NK-92 (cell line): Measurements from ENCODE around the gene SLC15A2.
"Not testable (repeated sequence)": the region's sequence is repeated elsewhere in the genome, so short reads cannot be mapped to it uniquely, and the experiment has no call there.

Source experiments
- DNase-seq: peaks from one replicate; lab custom pipeline; 2025; ENCODE audit not compliant: unreplicated experiment; lab: John Stamatoyannopoulos, UW

SLC15A2 gene, protein sequence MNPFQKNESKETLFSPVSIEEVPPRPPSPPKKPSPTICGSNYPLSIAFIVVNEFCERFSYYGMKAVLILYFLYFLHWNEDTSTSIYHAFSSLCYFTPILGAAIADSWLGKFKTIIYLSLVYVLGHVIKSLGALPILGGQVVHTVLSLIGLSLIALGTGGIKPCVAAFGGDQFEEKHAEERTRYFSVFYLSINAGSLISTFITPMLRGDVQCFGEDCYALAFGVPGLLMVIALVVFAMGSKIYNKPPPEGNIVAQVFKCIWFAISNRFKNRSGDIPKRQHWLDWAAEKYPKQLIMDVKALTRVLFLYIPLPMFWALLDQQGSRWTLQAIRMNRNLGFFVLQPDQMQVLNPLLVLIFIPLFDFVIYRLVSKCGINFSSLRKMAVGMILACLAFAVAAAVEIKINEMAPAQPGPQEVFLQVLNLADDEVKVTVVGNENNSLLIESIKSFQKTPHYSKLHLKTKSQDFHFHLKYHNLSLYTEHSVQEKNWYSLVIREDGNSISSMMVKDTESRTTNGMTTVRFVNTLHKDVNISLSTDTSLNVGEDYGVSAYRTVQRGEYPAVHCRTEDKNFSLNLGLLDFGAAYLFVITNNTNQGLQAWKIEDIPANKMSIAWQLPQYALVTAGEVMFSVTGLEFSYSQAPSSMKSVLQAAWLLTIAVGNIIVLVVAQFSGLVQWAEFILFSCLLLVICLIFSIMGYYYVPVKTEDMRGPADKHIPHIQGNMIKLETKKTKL

DNA sequence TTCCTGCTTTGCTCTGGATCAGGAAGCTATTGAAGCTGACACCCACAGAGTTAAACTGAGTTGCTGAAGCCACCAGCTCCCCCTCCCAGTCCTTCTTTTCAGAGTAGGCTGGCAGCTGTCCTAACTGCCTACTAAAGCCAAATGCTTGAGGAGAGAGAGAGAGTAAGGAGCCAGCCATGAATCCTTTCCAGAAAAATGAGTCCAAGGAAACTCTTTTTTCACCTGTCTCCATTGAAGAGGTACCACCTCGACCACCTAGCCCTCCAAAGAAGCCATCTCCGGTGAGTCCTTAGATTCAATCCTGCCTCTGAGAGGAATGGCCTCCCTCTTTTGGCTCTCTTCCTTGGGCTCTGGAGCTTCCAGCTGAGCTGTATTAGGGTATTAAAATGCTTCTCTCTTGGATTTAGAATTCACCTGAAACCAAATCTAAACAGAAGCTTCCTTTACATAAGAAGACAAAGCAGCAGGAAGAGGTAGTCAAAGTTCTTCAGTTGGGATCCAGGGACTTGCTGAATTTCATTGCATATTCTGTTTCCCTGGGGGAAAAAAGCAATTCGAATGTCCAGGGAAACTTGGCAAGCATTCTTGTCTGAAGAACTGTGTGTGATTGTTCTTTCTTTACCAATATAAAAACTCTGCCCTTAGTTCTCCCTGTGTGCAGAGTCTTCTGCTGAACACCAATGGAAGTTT is at the start of gene SLC15A2:
TSS of gene SLC15A2 (plus strand) at position 101 of the 690 bp plus-strand sequence. CDS start at position 177, 76 bp downstream.
- DNase-seq = no peak

DNA sequence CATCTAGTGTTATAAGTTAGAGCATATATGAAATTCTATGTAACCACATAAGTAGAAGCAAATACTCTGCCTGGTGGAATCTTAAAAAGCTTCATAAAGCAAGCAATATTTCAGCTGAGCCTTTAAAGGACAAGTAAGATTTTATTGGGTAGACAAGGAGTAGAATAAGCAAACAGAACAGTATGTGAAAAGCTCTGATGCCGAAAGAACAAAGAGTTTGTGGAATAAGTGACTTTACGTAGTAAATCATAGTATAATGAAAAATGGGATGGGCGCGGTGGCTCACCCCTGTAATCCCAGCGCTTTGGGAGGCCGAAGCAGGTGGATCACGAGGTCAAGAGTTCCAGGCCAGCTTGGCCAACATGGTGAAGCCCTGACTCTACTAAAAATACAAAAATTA is 49.3 kb upstream of the SLC15A2 start:
- no peak for DNase-seq

DNA sequence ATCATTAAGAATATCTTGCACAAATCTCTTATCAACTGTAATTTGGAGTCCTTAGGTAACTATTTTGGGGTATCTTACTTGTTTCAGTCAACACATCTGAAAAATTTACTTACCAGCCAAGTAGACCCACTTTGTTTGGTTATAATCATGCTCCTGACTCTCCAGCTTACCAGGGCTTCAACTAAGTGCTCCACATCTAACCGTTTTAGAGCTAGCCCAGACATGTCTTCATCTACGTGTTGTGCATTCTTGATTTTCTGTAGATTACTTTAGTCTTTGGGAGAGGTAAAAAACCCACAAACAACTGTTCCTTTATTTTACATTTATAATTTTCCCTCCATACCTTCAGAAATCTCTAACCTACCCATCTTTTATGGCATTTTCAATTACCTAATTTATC is 41.9 kb upstream of the SLC15A2 start:
- no peak for DNase-seq

DNA sequence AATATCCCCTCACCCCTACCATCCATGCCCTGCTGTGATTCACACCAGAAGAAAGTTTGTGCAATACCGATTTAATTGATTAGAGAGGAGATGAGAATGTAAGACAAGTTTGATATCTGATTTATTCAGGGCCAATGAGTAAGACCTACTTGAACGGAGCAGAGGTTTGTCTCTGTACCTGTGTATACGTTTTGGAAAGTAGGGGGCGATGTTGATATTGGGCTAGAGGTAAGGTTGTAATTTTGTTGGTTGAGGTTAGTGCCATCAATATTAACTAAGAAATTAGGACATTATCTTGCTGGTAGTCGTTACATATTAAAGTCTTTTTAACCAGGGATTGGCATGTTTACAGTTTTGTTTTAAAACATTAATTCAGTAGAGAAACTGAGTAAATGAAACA is 38.6 kb upstream of the SLC15A2 start:
- no peak for DNase-seq

DNA sequence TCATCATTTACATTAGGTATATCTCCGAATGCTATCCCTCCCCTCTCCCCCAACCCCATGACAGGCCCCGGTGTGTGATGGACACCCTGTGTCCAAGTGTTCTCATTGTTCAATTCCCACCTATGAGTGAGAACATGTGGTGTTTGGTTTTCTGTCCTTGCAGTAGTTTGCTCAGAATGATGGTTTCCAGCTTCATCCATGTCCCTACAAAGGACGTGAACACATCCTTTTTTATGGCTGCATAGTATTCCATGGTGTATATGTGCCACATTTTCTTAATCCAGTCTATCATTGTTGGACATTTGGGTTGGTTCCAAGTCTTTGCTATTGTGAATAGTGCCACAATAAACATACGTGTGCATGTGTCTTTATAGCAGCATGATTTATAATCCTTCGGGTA is 36.4 kb upstream of the SLC15A2 start:
- not testable (repeated sequence) for DNase-seq

DNA sequence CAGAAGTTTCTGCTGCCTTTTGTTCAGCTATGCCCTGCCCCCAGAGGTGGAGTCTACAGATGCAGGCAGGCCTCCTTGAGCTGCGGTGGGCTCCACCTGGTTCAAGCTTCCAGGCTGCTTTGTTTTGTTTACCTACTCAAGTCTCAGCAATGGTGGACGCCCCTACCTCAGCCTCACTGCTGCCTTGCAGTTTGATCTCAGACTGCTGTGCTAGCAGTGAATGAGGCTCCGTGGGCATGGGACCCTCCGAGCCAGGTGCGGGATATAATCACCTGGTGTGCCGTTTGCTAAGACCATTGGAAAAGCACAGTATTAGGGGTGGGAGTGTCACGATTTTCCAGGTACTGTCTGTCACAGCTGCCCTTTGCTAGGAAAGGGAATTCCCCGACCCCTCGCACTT is 31.0 kb upstream of the SLC15A2 start:
- DNase-seq = not testable (repeated sequence)

DNA sequence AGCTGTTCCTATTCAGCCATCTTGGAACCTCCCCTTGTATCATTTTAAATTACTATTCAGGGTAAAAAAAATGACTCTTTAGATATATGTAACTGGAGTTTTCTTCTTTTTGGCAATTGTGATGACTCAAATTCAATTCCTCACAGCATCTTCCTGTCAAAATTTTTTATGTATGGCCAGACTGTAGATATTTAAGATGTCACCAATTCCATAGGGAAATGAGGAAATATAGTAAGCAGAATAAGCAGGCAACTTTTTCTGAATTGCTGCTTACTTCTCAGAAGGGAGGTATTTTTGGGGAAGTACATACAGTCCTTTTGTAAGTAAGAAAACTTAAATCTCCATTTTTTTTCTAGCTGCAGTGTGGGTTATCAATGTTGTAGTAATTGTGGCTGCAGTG is 30.4 kb upstream of the SLC15A2 start:
- DNase-seq = no peak

DNA sequence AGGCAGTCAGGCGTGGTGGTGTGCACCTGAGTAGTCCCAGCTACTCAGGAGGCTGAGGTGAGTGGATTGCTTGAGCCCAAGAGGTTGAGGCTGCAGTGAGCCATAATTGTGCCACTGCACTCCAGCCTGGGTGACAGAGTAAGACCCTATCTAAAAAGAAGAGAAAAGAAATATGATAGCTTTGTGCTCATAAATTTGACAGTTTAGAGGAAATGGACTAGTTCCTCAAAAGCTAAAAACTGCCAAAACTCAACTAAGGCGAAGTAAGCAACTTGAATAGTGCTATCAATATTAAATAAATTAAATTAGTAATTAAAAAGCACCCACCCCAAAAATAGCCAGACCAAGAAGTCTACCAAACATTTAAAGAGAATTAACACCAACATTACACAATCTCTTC is 24.5 kb upstream of the SLC15A2 start:
- no peak for DNase-seq

DNA sequence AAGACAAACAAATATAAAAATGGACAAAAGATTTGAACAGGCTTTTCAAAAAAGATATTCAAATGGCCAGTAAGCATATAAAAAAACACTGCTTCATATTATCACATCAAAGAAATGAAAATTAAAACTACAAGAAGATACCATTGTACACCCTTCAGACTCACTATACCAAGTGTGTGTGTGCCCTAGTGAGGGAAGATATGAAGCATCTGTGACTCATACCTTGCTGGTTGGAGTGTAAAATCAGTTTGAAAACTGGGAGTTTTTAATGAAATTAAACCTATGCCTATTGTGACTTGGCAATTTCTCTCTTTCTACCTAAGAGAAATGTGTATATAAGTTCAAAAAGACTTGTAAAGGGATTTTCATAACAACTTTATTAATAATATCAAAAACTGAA is 23.5 kb upstream of the SLC15A2 start:
- no peak for DNase-seq

DNA sequence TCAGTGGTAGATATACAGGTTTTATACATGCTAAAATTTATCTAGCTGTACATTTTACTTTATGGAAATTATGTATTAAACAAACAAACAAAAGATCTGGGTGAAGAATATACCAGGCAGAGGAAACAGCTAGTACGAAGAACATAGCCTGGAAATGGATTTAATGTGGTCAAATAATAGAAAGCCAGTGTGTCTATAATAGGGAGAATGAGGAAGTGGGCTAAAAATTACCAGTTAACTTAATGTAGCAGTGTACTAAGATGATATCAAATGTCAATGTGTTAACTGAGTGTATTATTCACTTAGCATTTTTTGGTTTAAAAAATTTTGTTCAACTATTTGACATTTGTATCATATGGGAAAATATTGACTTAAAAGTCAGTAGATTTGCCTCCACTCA is 22.8 kb upstream of the SLC15A2 start:
- no peak for DNase-seq

DNA sequence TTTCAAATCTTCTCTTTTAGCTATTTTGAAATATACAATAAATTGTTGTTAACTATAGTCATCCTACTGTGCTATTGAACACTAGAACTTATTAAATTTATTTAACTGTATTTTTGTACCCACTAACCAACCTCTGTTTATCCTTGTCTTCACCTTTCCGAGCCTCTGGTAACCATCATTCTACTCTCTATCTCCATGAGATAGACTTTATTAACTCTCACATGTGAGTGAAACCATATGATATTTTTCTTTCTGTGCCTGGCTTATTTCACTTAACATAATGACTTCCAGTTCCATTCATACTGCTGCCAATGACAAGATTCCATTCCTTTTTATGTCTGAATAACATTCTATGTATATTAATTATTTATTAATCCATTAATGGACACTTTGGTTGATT is 15.8 kb upstream of the SLC15A2 start:
- DNase-seq = no peak

DNA sequence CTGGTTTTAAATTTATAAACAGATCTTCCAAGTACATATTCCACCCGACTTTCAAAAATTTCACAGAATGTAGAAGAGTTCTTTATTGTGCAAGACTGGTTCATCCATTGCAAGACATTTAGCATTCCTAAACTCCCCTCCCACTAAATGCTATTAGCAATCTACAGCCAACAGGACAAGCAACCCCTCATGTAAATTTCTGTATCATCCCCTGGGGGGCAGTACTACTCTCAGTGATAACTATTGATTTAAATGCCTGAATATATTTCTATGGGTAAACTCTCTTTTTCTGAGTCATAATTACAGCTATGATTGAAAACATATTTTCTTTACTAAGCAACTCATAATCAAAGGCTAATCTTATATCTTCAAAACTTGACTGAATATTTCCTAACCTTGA is 10.7 kb upstream of the SLC15A2 start:
- DNase-seq = no peak

DNA sequence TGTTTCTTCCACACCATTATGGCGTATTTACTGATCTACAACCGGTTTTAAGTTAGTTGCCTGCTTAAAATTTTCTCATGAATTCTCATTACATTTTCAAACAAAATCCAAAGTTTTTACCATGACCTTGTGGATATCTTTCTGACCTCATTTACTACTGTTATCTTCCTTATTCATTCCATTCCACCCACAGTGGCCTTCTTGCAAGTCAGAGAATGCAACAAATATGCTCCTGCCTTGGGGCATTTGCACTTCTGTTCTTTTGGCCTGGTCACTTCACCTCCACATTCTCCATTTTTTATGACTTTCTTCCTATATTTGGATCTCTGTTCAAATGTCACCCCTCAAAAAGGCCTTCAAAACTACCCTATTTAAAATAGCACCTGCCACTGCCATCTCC is 8.8 kb upstream of the SLC15A2 start:
- no peak for DNase-seq

DNA sequence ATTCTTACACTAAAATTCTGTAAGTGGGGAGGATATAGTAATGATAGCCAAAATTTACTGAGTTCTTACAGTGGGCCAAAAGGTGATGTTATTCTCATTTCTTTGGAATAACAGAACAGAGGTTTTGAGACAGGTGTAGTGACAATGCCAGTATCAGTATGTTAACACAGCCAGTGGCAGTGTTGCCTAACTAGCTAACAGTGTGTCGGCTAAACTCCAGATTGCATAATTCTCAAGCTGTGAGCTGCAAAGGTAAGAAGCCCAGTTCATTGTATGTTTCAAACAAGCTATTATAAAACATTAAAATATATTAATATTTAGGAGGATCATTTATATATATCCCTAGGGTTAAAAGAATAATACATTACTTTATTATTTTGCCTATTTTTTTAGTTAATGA is 920 bp downstream of the SLC15A2 start:
- no peak for DNase-seq

DNA sequence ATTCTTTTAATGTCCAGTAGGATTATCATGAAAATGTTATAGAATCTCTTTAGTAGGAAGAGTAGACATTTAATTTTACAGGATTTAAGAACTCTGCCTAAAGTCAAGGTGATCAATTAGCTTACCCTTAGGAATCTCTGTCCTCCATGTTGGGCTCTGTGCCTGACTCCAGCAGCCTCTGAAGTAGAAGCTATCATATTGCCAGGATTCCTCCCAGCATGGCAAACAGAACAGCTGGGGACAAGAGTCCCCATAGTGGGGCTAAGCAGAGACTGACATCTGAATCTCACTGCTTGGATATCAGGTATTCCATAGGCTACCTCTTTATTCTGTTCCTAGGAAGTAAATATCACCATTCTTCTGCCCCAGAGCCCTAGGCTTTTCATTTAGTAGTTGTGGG is 1.5 kb downstream of the SLC15A2 start:
- DNase-seq = no peak

DNA sequence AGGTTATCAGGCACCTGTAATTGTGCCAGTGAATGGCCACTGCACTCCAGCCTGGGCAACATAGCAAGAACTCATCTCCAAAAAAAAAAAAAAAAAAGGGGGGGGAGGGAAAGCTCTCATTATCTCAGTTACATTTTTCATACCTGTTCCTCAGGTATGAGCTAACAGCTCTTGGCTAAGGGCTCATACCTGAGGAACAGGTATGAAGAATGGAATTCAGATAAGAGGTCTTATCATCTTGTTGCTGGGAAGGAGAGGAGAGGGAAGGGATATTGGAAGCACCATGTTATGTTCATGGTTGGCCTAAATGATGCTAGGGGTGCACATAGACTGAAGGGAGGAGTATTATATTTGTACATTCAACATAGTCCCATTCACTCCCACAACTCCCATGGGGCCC is 2.6 kb downstream of the SLC15A2 start:
- no peak for DNase-seq

DNA sequence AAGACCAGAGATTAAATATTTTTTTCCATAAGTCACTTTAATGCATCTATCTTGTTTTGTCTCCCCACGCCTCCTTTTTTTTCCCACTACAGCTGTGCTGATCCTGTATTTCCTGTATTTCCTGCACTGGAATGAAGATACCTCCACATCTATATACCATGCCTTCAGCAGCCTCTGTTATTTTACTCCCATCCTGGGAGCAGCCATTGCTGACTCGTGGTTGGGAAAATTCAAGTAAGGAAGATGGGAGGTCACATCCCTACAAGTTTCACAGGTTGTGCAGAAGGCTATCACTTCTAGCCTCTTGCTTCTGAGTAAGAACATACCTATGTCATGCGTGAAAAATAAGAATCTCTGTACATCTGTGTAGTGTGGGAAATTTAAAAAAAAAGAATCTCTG is 3.1 kb downstream of the SLC15A2 start:
- no peak for DNase-seq

DNA sequence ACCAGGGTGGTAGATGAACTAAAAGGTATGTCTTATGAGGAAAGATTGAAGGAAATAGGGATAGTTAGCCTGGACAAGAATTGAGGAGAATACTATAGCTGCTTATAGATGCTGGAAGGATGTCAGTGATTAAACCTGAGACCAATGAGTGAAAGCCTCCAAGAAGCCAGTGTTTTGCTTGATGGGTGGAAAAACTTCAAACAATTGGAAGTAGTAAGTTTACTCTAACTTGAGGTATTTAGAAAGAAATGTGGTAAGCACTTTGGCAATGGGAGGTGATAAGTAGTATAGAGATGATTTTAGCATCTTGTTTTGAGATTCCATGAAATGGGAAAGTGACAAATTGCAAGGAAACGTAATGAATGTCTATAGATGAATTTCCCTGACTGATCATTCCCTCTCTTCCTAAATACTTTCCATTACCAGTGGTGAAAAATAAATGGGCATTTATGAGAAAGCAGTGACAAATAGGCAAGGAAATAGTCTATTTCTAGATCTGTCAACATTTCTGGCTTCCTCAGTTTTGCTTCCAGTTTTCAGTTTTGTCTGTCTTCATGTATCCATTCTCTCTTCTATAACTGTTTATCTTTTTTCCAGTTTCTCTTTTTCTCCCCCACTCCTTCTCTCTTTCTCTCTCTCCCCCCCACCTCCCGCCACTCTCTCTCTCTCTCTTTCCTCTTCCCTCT is 19.2 kb downstream of the SLC15A2 start:
- DNase-seq = no peak

DNA sequence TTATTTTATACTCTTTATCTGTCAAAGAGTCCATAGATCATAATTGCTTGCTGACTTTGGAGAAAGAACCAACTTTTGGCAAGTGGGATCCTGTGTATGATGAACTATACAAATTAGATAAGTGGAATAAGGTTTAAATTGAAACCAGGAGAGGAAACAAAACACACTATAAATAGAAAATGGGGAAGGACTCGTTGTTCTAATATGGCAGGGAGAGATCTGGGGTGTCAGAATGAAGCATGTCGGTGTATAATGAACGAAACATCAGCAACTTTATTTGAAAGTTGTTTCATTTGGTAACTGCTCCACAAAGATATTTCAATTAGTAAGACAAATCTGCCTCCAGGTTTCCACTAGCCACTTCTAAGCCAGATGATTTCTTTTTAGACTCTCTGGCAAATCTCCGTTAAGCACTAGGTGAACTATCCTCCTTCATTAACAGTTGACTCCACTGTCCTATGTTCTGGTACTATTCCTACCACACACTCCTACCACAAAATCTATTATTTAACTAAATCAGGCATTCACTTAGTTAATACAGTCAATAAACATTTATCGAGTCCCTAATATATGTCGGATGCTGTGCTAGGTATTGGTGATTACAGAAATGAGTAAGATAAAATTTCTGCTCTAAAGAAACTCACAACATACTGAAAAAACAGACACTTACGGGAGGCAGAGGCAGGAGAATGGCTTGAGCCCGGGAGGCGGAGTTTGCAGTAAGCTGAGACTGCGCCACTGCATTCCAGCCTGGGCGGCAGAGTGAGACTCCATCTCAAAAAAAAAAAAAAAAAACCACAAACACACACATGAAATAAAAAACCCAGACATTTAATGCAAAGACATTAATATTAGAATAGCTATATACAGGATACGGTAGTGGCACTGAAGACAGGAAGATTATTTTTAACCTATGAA is 20.1 kb downstream of the SLC15A2 start:
- no peak for DNase-seq

DNA sequence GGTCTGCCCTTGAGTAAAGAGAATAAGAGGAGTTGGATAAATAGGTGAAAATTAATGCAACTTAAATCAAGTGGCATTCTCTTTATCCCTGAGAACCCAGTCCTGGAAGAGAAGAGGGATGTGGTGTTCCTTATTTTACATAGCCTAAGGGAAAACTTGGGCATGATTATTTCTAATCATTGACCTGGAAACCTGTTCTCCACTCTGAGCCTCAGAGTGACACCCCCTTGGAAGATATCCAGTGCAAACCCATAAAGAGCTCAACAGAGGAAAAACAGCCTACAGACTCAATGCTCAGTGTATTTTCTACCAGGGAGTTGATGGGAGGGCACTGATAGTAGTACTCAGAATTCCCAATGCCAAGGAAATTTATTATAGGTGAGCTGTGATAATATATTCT is 22.0 kb downstream of the SLC15A2 start:
- DNase-seq = no peak
